GM11168 (cell line): Measurements from ENCODE around the gene ARL6IP1.
"Not testable (repeated sequence)": the region's sequence is repeated elsewhere in the genome, so short reads cannot be mapped to it uniquely, and the experiment has no call there.

Experiments used
- in situ Hi-C: fragments of 300-500 bp; cut with MboI; formaldehyde crosslinking; loops from one replicate; pipeline ENCODE4 v1.12.0; 2022; ENCODE audit warnings: low sequenced_read_pairs; ENCODE audit not compliant: unreplicated experiment

ARL6IP1 gene

DNA sequence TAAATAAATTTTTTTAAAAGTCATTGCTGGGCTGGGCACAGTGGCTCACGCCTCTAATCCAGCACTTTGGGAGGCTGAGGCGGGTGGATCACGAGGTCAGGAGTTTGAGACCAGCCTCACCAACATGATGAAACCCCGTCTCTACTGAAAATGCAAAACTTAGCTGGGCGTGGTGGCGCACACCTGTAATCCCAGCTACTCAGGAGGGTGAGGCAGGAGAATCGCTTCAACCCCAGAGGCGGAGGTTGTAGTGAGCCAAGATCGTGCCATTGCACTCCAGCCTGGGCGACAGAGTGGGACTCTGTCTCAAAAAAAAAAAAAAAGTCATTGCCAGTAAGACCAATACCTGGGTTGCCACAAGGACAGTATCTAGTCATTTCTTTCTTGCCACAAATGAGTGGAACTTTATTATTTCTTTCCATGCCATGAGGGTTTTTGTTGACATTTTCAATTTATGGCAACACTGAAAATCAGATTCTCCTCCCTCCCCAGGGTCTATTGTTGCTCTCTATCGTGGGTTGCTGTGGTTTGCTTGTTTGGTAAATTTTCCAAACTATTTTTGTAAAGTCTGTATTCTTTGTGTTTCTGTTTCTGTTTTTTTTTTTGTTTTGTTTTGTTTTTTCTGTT, 30.9 kb downstream of the ARL6IP1 start:
- in situ Hi-C loops: not testable (repeated sequence)

DNA sequence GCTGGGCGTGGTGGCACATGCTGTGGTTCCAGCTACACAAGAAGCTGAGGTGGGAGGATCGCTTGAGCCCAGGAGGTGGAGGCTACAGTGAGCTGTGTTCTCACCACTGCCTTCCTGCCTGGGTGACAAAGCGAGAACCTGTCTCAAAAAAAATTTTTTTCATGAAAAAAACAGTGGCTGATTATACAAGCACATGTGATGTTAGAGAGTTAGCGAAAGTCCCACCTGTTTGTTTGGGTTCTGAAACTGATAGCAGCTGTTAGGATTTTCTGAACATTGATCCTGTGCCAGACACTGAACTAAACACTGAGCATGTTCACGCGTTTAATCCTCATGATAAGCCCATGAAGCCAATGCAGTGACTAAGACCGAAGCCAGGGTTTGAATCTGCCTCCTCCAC, 34.1 kb downstream of the ARL6IP1 start:
- in situ Hi-C loops: not testable (repeated sequence)

DNA sequence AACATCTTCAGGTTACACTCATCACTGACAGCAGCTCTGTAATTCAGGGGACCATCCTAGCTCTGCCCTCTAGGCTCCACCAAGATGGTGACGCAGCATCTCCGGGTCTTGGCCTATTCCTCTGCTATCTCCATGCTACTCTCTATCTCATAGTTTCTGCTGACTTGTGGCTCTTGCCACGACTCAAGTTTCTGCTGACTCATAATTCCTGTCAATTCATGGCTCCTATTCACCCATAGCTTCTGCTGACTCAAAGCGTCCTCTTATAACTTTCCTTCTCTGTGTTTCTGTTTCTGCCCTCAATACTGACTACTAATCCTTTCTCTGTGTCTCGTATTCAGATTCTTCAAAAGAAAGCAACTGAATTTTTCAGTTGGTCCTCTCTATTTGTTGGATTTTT, 38.6 kb downstream of the ARL6IP1 start:
- in situ Hi-C loops: not testable (repeated sequence)

DNA sequence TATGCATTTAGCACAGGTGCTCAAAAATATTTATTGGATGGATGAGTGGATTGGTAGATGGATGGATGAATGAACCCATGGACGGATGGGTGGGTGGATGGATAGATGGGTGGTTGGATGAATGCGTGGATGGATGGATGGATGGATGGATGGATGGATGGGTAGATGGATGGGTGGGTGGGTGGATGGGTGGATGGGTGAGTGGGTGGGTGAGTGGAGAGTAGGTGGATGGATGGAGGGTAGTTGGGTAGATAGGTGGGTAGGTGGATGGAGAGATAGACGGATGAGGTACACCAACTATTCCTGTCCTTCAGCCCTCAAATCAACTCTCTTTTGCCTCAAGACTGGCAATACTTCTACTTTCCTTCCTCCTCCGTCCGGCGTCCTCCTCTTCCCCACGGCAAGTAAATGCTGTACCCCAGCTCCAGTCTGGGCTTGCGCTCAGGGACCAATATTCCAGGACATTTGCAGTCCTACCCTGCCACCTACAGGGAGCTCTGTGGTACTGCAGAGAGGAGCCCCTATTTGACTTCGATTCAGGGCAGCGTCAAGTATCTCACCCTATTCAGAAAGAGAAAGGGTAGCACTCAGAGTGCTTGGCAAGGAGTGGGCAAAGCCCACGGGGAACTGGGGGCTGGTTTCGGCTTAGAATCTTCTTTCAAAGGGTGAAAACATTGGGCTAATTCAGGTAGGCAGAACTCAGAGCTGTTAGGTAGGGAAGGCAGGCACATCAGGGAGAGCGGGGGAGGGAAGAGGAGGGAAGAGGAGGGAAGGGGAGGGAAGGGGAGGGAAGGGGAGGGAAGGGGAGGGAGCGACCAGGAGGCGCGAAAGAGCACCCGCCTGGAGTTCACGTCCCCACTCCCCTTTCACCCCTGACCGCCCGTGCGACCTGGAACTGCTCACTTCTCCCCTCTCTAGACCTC, 41.5 kb downstream of the ARL6IP1 start:
- in situ Hi-C loops: not testable (repeated sequence)

DNA sequence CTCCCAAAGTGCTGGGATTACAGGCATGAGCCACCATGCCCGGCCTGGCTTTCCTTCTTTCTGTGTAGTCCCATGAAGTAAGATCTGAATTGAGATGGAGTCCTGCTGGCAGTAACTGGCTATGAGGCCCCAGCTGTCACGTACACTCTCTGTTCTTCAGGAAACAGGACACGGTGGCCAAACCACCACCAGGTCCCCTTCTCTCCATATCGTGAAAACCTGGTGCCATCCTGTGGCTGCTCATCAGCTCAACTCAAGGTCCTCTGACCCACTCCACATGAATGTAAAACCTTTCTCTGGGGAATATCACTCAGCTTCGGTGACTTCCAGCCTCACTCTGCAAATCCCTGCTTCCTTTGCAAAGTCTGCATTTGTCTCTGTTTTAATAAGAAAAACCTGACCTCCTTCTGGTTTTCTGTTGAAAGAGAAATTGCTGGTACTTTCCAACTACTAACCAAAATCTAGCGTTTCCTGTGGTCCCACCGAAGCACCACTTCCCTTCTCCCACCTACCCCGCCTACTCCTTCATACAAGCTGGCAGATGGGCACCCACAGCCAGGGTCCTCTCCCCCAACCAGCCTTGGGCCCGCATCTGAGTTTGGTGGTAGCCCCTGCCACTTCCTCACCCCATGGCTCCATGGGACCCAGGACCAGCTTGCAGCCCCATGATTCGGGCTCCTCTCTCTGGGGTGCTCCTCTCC, 43.2 kb downstream of the ARL6IP1 start:
- in situ Hi-C loops: not testable (repeated sequence)

DNA sequence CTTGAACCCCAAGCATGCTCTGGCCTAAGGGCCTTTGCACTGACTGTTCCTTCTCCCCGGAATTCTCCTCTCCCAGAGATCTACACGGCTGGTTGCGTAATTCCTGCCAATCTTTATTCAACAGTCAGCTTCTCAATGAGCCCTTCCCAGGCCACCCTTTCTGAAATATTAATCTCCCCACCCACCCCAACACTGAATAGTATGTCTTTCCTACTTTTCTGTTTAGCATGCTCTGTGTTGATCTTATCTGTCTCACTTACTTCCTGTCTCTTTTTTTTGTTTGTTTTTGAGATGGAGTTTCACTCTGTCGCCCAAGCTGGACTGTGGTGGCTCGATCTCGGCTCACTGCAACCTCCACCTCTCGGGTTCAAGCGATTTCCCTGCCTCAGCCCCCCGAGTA, 44.7 kb downstream of the ARL6IP1 start:
- in situ Hi-C loops: not testable (repeated sequence)

DNA sequence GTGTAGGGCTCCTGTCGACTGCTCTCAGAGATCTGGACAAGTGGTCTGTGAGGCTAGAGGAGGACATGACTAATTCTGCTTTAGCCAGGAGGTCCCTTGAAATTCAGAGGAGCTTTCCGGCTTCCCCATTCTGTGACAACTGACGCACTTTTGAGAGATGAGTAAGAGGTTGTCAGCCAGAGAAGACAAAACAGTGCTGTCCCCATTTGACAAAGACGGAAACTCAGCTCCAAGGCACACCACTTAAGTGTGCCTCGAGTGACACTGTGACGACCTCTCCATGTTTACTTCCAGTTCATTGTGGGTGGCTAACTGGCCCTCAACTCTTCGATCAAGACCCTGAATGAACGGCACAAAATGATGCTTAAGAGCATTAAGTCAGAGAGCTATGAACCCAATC, 58.5 kb downstream of the ARL6IP1 start:
- in situ Hi-C loops: not testable (repeated sequence)
